ENCODE data around the gene KLF5.

KLF5 gene

DNA sequence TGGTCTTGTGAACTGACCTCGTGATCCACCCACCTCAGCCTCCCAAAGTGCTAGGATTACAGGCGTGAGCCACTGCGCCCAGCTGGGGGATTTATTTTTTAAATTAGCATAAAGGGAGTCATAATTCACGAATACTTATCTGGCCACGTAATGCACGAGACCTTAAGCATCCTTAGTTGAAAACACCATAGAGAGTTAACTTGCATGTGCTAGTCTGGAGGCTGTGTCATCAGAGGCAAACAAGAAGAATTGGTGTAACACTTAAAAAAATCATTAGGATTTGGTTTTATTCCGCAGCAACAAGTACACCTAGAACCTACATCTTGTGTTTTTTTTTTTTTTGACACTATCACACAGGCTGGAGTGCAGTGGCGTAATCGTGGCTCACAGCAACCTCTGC lies 19.1 kb downstream of the KLF5 start:
- H3K79me2 ChIP-seq (ENCODE audit: control insufficient read depth, insufficient read depth, low read length, poor library complexity): no peaks in the 10 kb centered on the region

GRCh38 chr13:73079359-73079758 lies 20.6 kb downstream of the KLF5 start:
- Histone ChIP-seq H3K23ac (ENCODE audit: low read length) (no peak overlapping the region), H3K9ac (ENCODE audit: low read length) (no peak overlapping the region), H3K18ac (ENCODE audit: low read length) (no peak overlapping the region), H4K12ac (ENCODE audit: low read depth, low read length) (no peak overlapping the region), H2BK120ac (ENCODE audit: insufficient read depth, low read length, poor library complexity) (no peak overlapping the region), H3K4me1 (ENCODE audit: control insufficient read depth in 1 of 2, insufficient read depth in 2 of 2, low read length in 2 of 2) (peaks cover 0 to 3% of the 10 kb centered on the region in 2 experiments), H4K91ac (ENCODE audit: low read depth, low read length) (no peak overlapping the region), H3K79me2 (ENCODE audit: control insufficient read depth, insufficient read depth, low read length, poor library complexity) (no peaks in the 10 kb centered on the region), H2AK5ac (ENCODE audit: low read length) (no peak overlapping the region), H3K27me3 (ENCODE audit: insufficient read depth, low read length) (no peaks in the 10 kb centered on the region), H3K4me2 (ENCODE audit: low read length) (no peak overlapping the region), H2BK12ac (ENCODE audit: low read length) (no peak overlapping the region), H3K14ac (ENCODE audit: low read length) (no peak overlapping the region), H3K79me1 (ENCODE audit: low read length) (peaks cover 2% of the 10 kb centered on the region), H3K9me3 (ENCODE audit: insufficient read depth, low read depth, low read length) (no peaks in the 10 kb centered on the region), H3K27ac (ENCODE audit: low read depth, low read length) (no peak overlapping the region), H2AFZ (ENCODE audit: insufficient read depth, low read length, poor library complexity) (no peak overlapping the region), H4K8ac (ENCODE audit: low read depth, low read length) (no peak overlapping the region), H3K36me3 (ENCODE audit: control insufficient read depth in 1 of 2, insufficient read depth in 2 of 2, low read length in 2 of 2) (peaks cover 0 to 2% of the 10 kb centered on the region in 2 experiments), H2BK5ac (ENCODE audit: low read depth, low read length, poor library complexity) (no peak overlapping the region), H3K4me3 (ENCODE audit: low read depth, low read length) (no peak overlapping the region), H3K4ac (ENCODE audit: low read depth, low read length) (no peak overlapping the region)
- DNase-seq: peak in 1 of 2 donors; percentile 31
- no CpG with 5 or more reads among the region's 3 CpGs for WGBS (ENCODE audit: extremely low coverage, insufficient coverage, insufficient read length)

More for the DNA sequence above, 19.1 kb downstream of the KLF5 start:
- H3K4ac ChIP-seq (ENCODE audit: low read depth, low read length): no peak overlapping the region
- H3K18ac ChIP-seq (ENCODE audit: low read length): no peak overlapping the region
- DNase-seq: peak in 1 of 2 donors; percentile 41
- no peak overlapping the region for H3K23ac ChIP-seq (ENCODE audit: low read length)
- H3K4me1 ChIP-seq (ENCODE audit: control insufficient read depth in 1 of 2, insufficient read depth in 2 of 2, low read length in 2 of 2): peaks cover 0 to 3% of the 10 kb centered on the region in 2 experiments
- no peak overlapping the region for H2BK5ac ChIP-seq (ENCODE audit: low read depth, low read length, poor library complexity)
- no peak overlapping the region for H2AFZ ChIP-seq (ENCODE audit: insufficient read depth, low read length, poor library complexity)
- H4K12ac ChIP-seq (ENCODE audit: low read depth, low read length): no peak overlapping the region
- no peak overlapping the region for H3K4me2 ChIP-seq (ENCODE audit: low read length)
- H3K27ac ChIP-seq (ENCODE audit: low read depth, low read length): no peak overlapping the region
- H2BK120ac ChIP-seq (ENCODE audit: insufficient read depth, low read length, poor library complexity): no peak overlapping the region
- H4K8ac ChIP-seq (ENCODE audit: low read depth, low read length): no peak overlapping the region
- peaks cover 0 to 2% of the 10 kb centered on the region in 2 experiments for H3K36me3 ChIP-seq (ENCODE audit: control insufficient read depth in 1 of 2, insufficient read depth in 2 of 2, low read length in 2 of 2)
- no peak overlapping the region for H4K91ac ChIP-seq (ENCODE audit: low read depth, low read length)
- no peak overlapping the region for H2AK5ac ChIP-seq (ENCODE audit: low read length)
- WGBS (ENCODE audit: extremely low coverage, insufficient coverage, insufficient read length): no CpG with 5 or more reads among the region's 9 CpGs
- H3K27me3 ChIP-seq (ENCODE audit: insufficient read depth, low read length): no peaks in the 10 kb centered on the region
- no peak overlapping the region for H3K4me3 ChIP-seq (ENCODE audit: low read depth, low read length)
- peaks cover 2% of the 10 kb centered on the region for H3K79me1 ChIP-seq (ENCODE audit: low read length)
- H3K14ac ChIP-seq (ENCODE audit: low read length): no peak overlapping the region
- H2BK12ac ChIP-seq (ENCODE audit: low read length): no peak overlapping the region
- no peaks in the 10 kb centered on the region for H3K9me3 ChIP-seq (ENCODE audit: insufficient read depth, low read depth, low read length)
- no peak overlapping the region for H3K9ac ChIP-seq (ENCODE audit: low read length)

DNA sequence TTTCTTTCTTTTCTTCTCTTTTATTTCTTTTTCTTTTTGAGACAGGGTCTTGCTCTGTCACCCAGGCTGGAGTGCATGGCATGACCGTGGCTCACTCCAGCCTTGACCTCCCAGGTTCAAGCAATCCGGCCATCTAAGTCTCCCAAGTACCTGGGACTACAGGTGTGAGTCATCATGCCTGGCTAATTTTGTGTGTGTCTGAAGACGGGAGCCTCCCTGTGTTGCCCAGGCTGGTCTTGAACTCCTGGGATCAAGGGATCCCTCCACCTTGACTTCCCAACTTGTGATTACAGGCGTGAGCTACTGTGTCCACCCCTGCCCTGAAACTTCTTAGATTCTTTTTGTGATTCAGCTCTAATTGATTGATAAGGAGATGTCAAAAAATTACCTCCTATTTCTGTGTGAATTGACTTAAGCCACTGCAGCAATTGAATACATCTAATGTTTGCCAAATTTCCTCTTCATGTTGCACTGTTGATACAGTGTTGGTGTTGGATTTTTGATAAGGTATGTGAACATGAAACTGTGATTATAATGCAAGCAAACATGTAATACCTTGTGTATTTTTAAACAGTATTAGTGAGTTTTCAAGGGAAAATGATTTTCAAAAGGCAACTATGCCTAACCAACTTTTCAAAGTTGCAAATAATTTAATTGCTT lies 22.6 kb downstream of the KLF5 start:
- Histone ChIP-seq H4K91ac (ENCODE audit: low read depth, low read length) (no peak overlapping the region), H2BK5ac (ENCODE audit: low read depth, low read length, poor library complexity) (no peak overlapping the region), H3K79me2 (ENCODE audit: control insufficient read depth, insufficient read depth, low read length, poor library complexity) (no peaks in the 10 kb centered on the region), H3K14ac (ENCODE audit: low read length) (no peak overlapping the region), H4K12ac (ENCODE audit: low read depth, low read length) (no peak overlapping the region), H3K23ac (ENCODE audit: low read length) (no peak overlapping the region), H3K18ac (ENCODE audit: low read length) (no peak overlapping the region), H2BK12ac (ENCODE audit: low read length) (no peak overlapping the region), H3K4me2 (ENCODE audit: low read length) (no peak overlapping the region), H2BK120ac (ENCODE audit: insufficient read depth, low read length, poor library complexity) (no peak overlapping the region), H3K27me3 (ENCODE audit: insufficient read depth, low read length) (no peaks in the 10 kb centered on the region), H3K4me1 (ENCODE audit: control insufficient read depth in 1 of 2, insufficient read depth in 2 of 2, low read length in 2 of 2) (no peaks in the 10 kb centered on the region), H3K9me3 (ENCODE audit: insufficient read depth, low read depth, low read length) (no peaks in the 10 kb centered on the region), H3K4ac (ENCODE audit: low read depth, low read length) (no peak overlapping the region), H2AFZ (ENCODE audit: insufficient read depth, low read length, poor library complexity) (no peak overlapping the region), H3K27ac (ENCODE audit: low read depth, low read length) (no peak overlapping the region), H4K8ac (ENCODE audit: low read depth, low read length) (no peak overlapping the region), H3K79me1 (ENCODE audit: low read length) (no peaks in the 10 kb centered on the region), H3K4me3 (ENCODE audit: low read depth, low read length) (no peak overlapping the region), H3K9ac (ENCODE audit: low read length) (no peak overlapping the region), H3K36me3 (ENCODE audit: control insufficient read depth in 1 of 2, insufficient read depth in 2 of 2, low read length in 2 of 2) (peaks cover 0 to 2% of the 10 kb centered on the region in 2 experiments), H2AK5ac (ENCODE audit: low read length) (no peak overlapping the region)
- no CpG with 5 or more reads among the region's 4 CpGs for WGBS (ENCODE audit: extremely low coverage, insufficient coverage, insufficient read length)
- peak in 1 of 2 donors; percentile 47 for DNase-seq

DNA sequence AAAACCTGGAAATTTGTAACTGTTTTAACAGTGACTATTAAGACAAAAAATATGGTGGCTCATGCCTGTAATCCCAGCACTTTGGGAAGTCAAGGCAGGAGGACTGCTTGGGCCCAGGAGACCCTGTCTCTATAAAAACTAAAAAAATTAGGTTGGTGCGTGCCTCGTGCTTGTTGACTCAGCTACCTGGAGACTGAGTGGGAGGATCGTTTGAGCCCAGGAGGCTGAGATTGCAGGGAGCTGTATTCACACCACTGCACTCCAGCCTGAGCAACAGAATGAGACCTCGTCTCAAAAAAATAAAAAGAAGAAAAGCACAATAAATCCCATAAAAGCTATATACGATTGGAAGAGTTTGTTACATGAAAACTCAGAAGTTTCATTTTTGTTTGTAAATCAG lies 23.7 kb downstream of the KLF5 start:
- DNase-seq: peak in 1 of 2 donors; percentile 14
- no CpG with 5 or more reads among the region's 5 CpGs for WGBS (ENCODE audit: extremely low coverage, insufficient coverage, insufficient read length)

More for the DNA sequence above, 23.7 kb downstream of the KLF5 start:
- no peak overlapping the region for H3K18ac ChIP-seq (ENCODE audit: low read length)
- no peak overlapping the region for H3K27ac ChIP-seq (ENCODE audit: low read depth, low read length)
- H2AK5ac ChIP-seq (ENCODE audit: low read length): no peak overlapping the region
- H2BK120ac ChIP-seq (ENCODE audit: insufficient read depth, low read length, poor library complexity): no peak overlapping the region
- no peaks in the 10 kb centered on the region for H3K9me3 ChIP-seq (ENCODE audit: insufficient read depth, low read depth, low read length)
- no peaks in the 10 kb centered on the region for H3K27me3 ChIP-seq (ENCODE audit: insufficient read depth, low read length)
- H3K79me2 ChIP-seq (ENCODE audit: control insufficient read depth, insufficient read depth, low read length, poor library complexity): no peaks in the 10 kb centered on the region
- no peak overlapping the region for H2BK12ac ChIP-seq (ENCODE audit: low read length)
- H2AFZ ChIP-seq (ENCODE audit: insufficient read depth, low read length, poor library complexity): no peak overlapping the region
- no peak overlapping the region for H4K12ac ChIP-seq (ENCODE audit: low read depth, low read length)
- H3K23ac ChIP-seq (ENCODE audit: low read length): no peak overlapping the region
- H3K4me1 ChIP-seq (ENCODE audit: control insufficient read depth in 1 of 2, insufficient read depth in 2 of 2, low read length in 2 of 2): no peaks in the 10 kb centered on the region
- H3K14ac ChIP-seq (ENCODE audit: low read length): no peak overlapping the region
- H4K8ac ChIP-seq (ENCODE audit: low read depth, low read length): no peak overlapping the region
- peaks cover 0 to under 1% of the 10 kb centered on the region in 2 experiments for H3K36me3 ChIP-seq (ENCODE audit: control insufficient read depth in 1 of 2, insufficient read depth in 2 of 2, low read length in 2 of 2)
- no peaks in the 10 kb centered on the region for H3K79me1 ChIP-seq (ENCODE audit: low read length)
- H3K9ac ChIP-seq (ENCODE audit: low read length): no peak overlapping the region
- H3K4me2 ChIP-seq (ENCODE audit: low read length): no peak overlapping the region
- H3K4me3 ChIP-seq (ENCODE audit: low read depth, low read length): no peak overlapping the region
- H2BK5ac ChIP-seq (ENCODE audit: low read depth, low read length, poor library complexity): no peak overlapping the region
- no peak overlapping the region for H3K4ac ChIP-seq (ENCODE audit: low read depth, low read length)
- peak overlapping the region; percentile 14 for H4K91ac ChIP-seq (ENCODE audit: low read depth, low read length)
